D721Med (cell line): ENCODE results near the gene FGR.

Experiments used
- DNase-seq: peaks from one replicate; pipeline ENCODE4 v3.0.0; 2011; ENCODE audit warnings: low spot score; ENCODE audit not compliant: insufficient read length
- FAIRE-seq: peaks from 2 replicates; lab custom pipeline; 2011; peaks lifted over from hg19 to GRCh38; lab: Jason Lieb, UNC
- TF ChIP-seq, protein P1 (sequence below): IDR thresholded peaks from 2 replicates; pipeline ENCODE4 v1.5.1; 2012; ENCODE audit warnings: mild to moderate bottlenecking, control low read depth; ENCODE audit not compliant: insufficient read depth; ENCODE audit errors: missing control alignments

The FGR gene

DNA sequence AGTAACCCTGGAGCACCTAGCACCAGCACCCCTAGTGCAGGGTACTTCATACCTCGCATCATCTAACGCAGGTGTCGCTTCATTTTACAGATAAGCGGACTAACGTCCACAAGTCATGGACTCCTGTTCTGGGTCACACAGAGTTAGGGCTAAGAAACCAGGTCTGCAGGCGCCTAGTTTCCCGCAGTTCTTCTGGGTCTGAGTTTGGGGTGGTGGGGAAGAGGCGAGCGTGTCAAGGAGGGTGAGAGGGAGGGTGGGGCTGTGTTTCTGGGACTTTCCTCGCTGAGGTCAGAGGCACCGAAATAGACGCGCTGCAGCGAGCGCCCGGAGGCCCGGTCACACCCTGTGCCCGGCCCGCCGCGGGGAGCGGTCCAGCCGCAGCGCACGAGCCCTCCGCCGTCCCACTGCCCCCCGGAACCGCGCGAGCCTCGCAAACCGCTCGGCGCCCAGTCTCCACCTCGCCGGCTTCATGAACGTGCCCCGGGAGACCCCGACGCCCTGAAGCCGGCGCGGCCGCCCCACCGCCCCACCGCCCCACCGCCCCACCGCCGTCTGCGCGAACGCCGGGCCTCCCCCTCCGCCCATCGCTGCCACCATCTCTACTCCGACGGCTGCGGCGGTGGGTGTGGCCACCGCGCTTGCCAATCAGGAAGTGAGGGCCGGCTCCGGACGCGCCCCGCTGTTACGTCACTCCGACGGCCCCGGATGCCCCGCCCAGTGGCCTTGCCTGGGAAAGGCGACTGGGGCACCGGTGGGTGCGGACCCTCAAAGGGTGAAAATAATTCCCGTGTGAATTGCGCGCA is 24.7 kb upstream of the FGR start:
- TF ChIP-seq, protein P1, sequence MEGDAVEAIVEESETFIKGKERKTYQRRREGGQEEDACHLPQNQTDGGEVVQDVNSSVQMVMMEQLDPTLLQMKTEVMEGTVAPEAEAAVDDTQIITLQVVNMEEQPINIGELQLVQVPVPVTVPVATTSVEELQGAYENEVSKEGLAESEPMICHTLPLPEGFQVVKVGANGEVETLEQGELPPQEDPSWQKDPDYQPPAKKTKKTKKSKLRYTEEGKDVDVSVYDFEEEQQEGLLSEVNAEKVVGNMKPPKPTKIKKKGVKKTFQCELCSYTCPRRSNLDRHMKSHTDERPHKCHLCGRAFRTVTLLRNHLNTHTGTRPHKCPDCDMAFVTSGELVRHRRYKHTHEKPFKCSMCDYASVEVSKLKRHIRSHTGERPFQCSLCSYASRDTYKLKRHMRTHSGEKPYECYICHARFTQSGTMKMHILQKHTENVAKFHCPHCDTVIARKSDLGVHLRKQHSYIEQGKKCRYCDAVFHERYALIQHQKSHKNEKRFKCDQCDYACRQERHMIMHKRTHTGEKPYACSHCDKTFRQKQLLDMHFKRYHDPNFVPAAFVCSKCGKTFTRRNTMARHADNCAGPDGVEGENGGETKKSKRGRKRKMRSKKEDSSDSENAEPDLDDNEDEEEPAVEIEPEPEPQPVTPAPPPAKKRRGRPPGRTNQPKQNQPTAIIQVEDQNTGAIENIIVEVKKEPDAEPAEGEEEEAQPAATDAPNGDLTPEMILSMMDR = no peak
- FAIRE-seq (no peak), DNase-seq (peak; percentile 75)

DNA sequence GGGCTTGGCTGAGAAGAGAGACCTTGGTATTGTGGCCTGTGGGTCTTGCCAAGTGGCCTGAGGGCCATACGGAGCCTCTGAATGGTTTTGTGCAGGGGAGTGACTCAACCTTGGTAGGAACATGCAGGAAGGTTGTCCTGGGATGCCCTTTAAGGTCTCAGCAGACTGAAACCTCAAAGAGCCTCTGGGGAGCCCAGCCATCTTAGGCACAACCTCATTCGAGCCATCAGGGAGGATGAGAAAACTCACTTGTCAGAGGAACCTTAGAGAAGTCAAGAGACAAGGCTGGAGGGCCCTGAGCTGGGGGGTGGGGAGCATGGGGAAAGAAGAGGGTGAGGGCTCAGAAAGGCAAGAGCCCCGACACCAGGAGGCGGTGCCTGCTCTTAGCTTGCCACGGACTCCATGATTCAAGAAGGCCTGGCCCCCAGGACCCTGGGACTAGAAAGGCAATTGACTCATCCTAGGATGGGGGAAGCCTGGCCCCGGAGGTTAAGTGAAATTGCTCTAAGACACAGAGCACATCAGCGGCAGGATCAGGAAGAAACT is 24.0 kb upstream of the FGR start:
- TF ChIP-seq, protein P1 = no peak
- FAIRE-seq (no peak), DNase-seq (no peak)

DNA sequence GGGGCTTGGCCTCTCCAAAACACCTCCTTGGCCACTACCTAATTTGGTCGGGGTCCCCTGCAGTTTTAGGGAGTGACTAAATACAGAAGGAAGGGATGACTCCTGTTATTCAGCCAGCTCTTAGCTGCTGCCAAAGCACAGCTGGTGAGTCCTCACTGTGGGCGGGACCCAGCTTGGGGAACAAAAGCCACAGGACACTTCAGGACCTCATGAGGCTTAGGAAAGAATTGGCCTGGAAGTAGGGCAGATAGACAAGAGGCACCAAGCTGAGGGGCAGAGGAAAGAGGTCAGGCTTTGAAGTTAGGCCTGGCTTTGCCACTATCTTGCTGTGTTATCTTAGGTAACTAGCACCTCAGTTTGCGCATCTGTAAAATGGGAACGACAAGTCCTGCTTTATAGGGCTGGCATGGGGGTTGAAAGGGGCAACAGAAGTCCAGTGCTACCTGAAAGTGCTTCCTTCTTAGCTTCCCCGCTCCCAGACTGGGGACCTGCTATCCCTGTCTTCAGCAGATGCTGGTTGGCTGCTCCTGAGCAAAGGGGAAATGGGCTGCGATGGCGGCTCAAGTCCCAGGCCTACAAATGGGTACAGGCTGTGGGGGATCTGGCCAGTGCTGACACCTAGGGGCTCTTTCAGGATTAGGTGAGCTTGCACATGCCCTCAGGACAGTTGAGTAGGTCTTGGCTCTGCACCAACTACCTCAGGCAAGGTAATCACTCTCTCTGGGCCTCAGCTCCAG is 21.3 kb upstream of the FGR start:
- no peak for FAIRE-seq
- TF ChIP-seq, protein P1 = no peak
- DNase-seq = no peak

DNA sequence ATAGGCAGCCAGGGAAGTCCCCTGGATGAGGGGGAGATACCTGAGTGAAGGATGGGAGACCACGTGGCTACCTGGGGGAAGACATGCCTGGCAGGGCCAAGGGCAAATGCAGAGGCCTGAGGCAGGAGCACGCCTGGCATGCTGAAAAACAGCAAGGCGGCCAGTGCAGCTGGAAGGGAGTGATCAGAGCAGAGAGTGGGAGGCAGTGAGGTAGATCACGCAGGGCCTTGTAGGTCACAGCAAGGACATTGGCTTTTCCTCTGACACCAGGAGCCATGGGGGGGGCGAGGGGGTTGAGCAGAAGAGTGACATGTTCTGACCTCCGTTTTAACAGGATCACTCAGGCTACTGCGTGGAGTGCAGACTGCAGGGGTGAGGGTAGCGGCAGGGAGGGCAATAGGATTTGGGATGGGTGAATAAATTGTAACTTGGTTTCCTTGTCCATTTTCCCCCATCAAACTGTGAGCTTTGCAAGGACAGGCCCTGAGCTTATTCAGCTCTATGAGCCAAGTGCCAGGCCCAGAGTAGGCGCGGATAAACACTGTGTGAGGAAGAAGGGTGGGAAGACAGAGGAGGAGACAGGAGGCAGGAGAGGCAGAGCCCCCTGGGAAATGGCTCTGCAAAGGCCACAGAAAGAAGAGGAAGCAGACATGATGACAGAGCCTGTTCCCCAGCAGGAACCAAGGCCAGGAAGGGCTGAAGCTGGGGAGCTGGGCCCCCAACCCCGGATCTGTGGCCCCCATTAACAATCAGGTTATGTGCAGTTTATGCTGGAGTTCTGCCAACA is 20.4 kb upstream of the FGR start:
- DNase-seq = no peak
- no peak for FAIRE-seq
- TF ChIP-seq, protein P1 = no peak

DNA sequence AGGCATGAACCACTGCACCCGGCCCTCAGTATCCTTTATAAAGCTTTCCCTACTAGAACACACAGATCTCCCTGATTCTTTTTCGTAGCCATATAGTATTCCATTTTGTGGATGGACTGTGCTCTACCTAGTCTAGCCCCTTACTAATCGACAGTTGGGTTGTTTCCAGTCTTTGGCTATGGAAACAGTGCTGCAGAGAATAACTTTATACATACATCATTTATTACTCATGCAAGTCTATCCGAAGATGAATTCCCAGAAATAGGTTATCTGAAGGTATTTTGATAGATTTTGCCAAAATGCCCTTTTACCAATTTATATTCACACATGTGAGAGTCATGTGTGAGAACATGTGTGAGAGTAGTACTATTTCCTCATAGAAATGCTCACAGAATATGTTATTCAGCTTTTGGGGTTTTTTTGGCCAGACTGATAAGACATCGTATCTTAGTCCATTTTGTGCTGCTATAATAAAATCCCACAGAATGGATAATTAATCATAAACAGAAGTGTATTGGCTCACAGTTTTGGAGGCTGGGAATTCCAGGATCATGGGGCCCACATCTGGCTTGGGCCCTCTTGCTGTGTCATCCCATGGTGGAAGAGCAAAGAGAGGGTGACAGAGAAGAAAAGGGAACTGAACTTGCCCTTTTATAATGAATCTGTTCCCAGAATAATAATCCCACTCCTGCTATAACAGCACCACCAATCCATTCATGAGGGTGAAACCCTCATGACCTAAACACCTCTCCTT is 17.3 kb upstream of the FGR start:
- FAIRE-seq (no peak), DNase-seq (no peak)
- TF ChIP-seq, protein P1 = no peak

DNA sequence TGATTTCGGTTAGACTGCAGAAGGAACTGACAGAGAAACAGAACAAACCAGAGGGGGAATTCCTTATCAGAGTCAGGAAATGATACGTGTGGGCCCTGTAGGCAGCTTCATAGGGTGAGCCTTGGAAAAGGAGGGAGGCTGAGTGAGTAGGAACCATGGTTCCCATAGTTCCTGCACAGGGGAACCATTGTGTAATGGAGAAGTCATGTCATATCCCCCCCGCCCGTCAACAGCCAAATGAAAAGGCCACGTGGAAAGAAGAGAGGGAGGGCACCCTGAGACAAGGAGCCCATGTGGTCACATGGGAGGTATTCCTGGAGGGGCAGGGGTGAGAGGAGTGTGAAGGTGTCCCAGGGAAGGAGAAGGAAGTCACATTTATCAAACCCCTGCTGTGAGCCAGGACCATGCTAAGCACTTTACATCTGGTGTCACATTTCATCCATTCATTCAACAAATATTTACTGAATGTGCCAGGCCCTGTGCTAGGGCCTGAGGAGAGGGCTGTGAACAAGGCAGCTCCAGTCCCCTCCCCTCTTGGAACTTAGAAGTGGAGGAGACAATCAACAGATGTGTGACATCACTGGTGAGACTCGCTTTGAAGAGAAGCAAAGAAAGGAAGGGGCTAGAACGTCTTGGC is 15.7 kb upstream of the FGR start:
- DNase-seq (no peak), FAIRE-seq (no peak)
- TF ChIP-seq, protein P1 = no peak
